IMR-90 (cell line): Measurements from ENCODE around the gene SHE. TPM values are rescaled to one million over a fixed set of nuclear protein-coding genes. Genes with fewer than 3 reads are reported as not detected.

ENCODE experiments used
- ATAC-seq: fragments of 200-7000 bp; cut with Tn5 transposase; 2 replicates; pipeline ENCODE4 v1.9.1; 2020; ENCODE audit warnings: low read depth, mild to moderate bottlenecking, moderate library complexity
- BruUV-seq: library from RNA; stranded (reverse); fragments of 400-500 nt; replicated peaks from 2 replicates; lab custom pipeline; 2021; lab: Mats Ljungman, UMichigan
- CTCF ChIA-PET: fragments of 300-600 bp; formaldehyde crosslinking; extraction: SDS; loops from one replicate; lab custom pipeline; 2021; ENCODE audit warnings: antibody characterized with exemption; lab: Yijun Ruan, JAX
- POLR2A ChIA-PET: fragments of 300-600 bp; sonication (Branson Sonifier 250); formaldehyde crosslinking; loops from one replicate; lab custom pipeline; 2022; ENCODE audit warnings: antibody characterized with exemption; ENCODE audit not compliant: unreplicated experiment; lab: Charles Lee
- DNase-seq: peaks from one replicate; pipeline ENCODE4 v3.0.0; 2013
- H2AFZ ChIP-seq: replicated peaks from 2 replicates; pipeline ENCODE3; 2013; ENCODE audit warnings: low read length, mild to moderate bottlenecking; ENCODE audit not compliant: poor library complexity
- H2AK5ac ChIP-seq: 2 replicates; pipeline ENCODE4 v1.6.1; 2013; ENCODE audit warnings: low read depth, low read length, inconsistent platforms
- H2AK9ac ChIP-seq: replicated peaks from 2 replicates; pipeline ENCODE3; 2013; ENCODE audit warnings: mild to moderate bottlenecking, low read depth, low read length, moderate library complexity; ENCODE audit not compliant: poor library complexity
- H2BK120ac ChIP-seq: 2 replicates; pipeline ENCODE4 v1.6.1; 2013; ENCODE audit warnings: low read depth, low read length, inconsistent platforms
- H2BK15ac ChIP-seq: 3 replicates; pipeline ENCODE4 v1.6.1; 2013; ENCODE audit warnings: low read depth, low read length, inconsistent platforms
- H2BK20ac ChIP-seq: 2 replicates; pipeline ENCODE4 v1.6.1; 2013; ENCODE audit warnings: low read depth, mild to moderate bottlenecking, inconsistent platforms, low read length, moderate library complexity
- H2BK5ac ChIP-seq: 2 replicates; pipeline ENCODE4 v1.6.1; 2013; ENCODE audit warnings: mild to moderate bottlenecking, low read depth, low read length, inconsistent platforms; ENCODE audit not compliant: poor library complexity, severe bottlenecking
- H3K14ac ChIP-seq: replicated peaks from 2 replicates; pipeline ENCODE4 v1.6.1; 2013; ENCODE audit warnings: low read depth, low read length, inconsistent platforms
- H3K18ac ChIP-seq: 2 replicates; pipeline ENCODE4 v1.6.1; 2013; ENCODE audit warnings: low read depth, low read length, control low read depth
- H3K23ac ChIP-seq: 2 replicates; pipeline ENCODE4 v1.6.1; 2013; ENCODE audit warnings: low read depth, low read length, inconsistent platforms
- H3K27ac ChIP-seq: 2 replicates; pipeline ENCODE4 v1.5.1; 2013; ENCODE audit warnings: mild to moderate bottlenecking, control low read depth, low read length; ENCODE audit not compliant: insufficient read depth
- H3K27me3 ChIP-seq: 2 replicates; pipeline ENCODE4 v1.6.1; 2013; ENCODE audit warnings: low read length; ENCODE audit not compliant: control insufficient read depth, insufficient read depth
- H3K36me3 ChIP-seq: 2 replicates; pipeline ENCODE4 v1.6.1; 2013; ENCODE audit warnings: low read length, mixed read lengths; ENCODE audit not compliant: control insufficient read depth, insufficient read depth
- H3K4ac ChIP-seq: 2 replicates; pipeline ENCODE4 v1.6.1; 2013; ENCODE audit warnings: low read depth, low read length, inconsistent platforms
- H3K4me1 ChIP-seq: 2 replicates; pipeline ENCODE4 v1.6.1; 2013; ENCODE audit warnings: low read length, mixed read lengths; ENCODE audit not compliant: control insufficient read depth, insufficient read depth
- H3K4me2 ChIP-seq: 2 replicates; pipeline ENCODE4 v1.6.1; 2013; ENCODE audit warnings: low read depth, mild to moderate bottlenecking, control low read depth, low read length, moderate library complexity
- H3K4me3 ChIP-seq: 2 replicates; pipeline ENCODE4 v1.5.1; 2013; ENCODE audit warnings: low read depth, mild to moderate bottlenecking, control low read depth, low read length, moderate library complexity; ENCODE audit not compliant: insufficient read depth
- H3K56ac ChIP-seq: 2 replicates; pipeline ENCODE4 v1.6.1; 2013; ENCODE audit warnings: low read length, inconsistent platforms; ENCODE audit not compliant: insufficient read depth; ENCODE audit errors: extremely low read depth
- H3K79me1 ChIP-seq, 2 experiments: 2 replicates each; pipeline ENCODE4 v1.6.1; 2013; ENCODE audit warnings: low read length in 2 of 2, inconsistent platforms in 1 of 2, low read depth in 1 of 2
- H3K9ac ChIP-seq: 2 replicates; pipeline ENCODE4 v1.6.1; 2013; ENCODE audit warnings: low read depth, low read length, control low read depth
- H3K9me1 ChIP-seq: 2 replicates; pipeline ENCODE4 v1.6.1; 2013; ENCODE audit warnings: low read length, inconsistent platforms; ENCODE audit not compliant: insufficient read depth
- H3K9me3 ChIP-seq: 2 replicates; pipeline ENCODE4 v1.6.1; 2013; ENCODE audit warnings: low read length; ENCODE audit not compliant: control insufficient read depth, insufficient read depth
- H4K20me1 ChIP-seq: 2 replicates; pipeline ENCODE4 v1.6.1; 2013; ENCODE audit warnings: low read length, inconsistent platforms; ENCODE audit not compliant: insufficient read depth
- H4K5ac ChIP-seq: 2 replicates; pipeline ENCODE4 v1.6.1; 2013; ENCODE audit warnings: mild to moderate bottlenecking, low read depth, low read length, control low read depth
- H4K8ac ChIP-seq, 2 experiments: 2 replicates each; pipeline ENCODE4 v1.6.1; 2013; ENCODE audit warnings: low read depth in 2 of 2, low read length in 2 of 2, control low read depth in 1 of 2, inconsistent platforms in 1 of 2
- H4K91ac ChIP-seq: 2 replicates; pipeline ENCODE4 v1.6.1; 2013; ENCODE audit warnings: low read depth, low read length, inconsistent platforms; ENCODE audit not compliant: insufficient read depth
- BHLHE40 ChIP-seq: fragments of 150-350 bp; IDR thresholded peaks from 2 replicates; pipeline ENCODE4 v1.6.1; 2016; ENCODE audit warnings: mild to moderate bottlenecking, low read depth, low read length
- CEBPB ChIP-seq: IDR thresholded peaks from 2 replicates; pipeline ENCODE4 v1.6.1; 2012; ENCODE audit warnings: low read depth, low read length, improper control_type of control experiment
- ELK1 ChIP-seq: fragments of 150-350 bp; IDR thresholded peaks from 2 replicates; pipeline ENCODE4 v1.6.1; 2016; ENCODE audit warnings: low read depth, mild to moderate bottlenecking, low read length, moderate library complexity, borderline replicate concordance
- FOS ChIP-seq: fragments of 150-350 bp; IDR thresholded peaks from 2 replicates; pipeline ENCODE4 v1.6.1; 2016; ENCODE audit warnings: low read depth, low read length
- MAFK ChIP-seq: IDR thresholded peaks from 2 replicates; pipeline ENCODE4 v1.6.1; 2012; ENCODE audit warnings: low read depth, low read length, improper control_type of control experiment
- MAZ ChIP-seq: IDR thresholded peaks from 2 replicates; pipeline ENCODE4 v1.6.1; 2012; ENCODE audit warnings: low read depth, mild to moderate bottlenecking, low read length, improper control_type of control experiment, moderate library complexity, borderline replicate concordance
- NFE2L2 ChIP-seq: fragments of 150-350 bp; IDR thresholded peaks from 2 replicates; pipeline ENCODE4 v1.6.1; 2016; ENCODE audit warnings: low read depth, mild to moderate bottlenecking, low read length
- RAD21 ChIP-seq: IDR thresholded peaks from 2 replicates; pipeline ENCODE4 v1.6.1; 2012; ENCODE audit warnings: low read length, improper control_type of control experiment
- RCOR1 ChIP-seq: IDR thresholded peaks from 2 replicates; pipeline ENCODE4 v1.6.1; 2012; ENCODE audit warnings: mild to moderate bottlenecking, low read length, improper control_type of control experiment; ENCODE audit not compliant: insufficient replicate concordance
- SMC3 ChIP-seq: fragments of 150-350 bp; IDR thresholded peaks from 2 replicates; pipeline ENCODE4 v1.6.1; 2016; ENCODE audit warnings: low read depth, mild to moderate bottlenecking, antibody characterized with exemption, low read length, moderate library complexity
- USF2 ChIP-seq: fragments of 150-350 bp; IDR thresholded peaks from 2 replicates; pipeline ENCODE4 v1.6.1; 2017; ENCODE audit warnings: mild to moderate bottlenecking, antibody characterized with exemption, low read length, low read depth
- whole genome bisulfite sequencing, 2 experiments: methylation state at CpG; one replicate each; pipeline versions ENCODE4 v1.1.5 to v1.1.7; 2013; ENCODE audit warnings: missing lambda C conversion rate in 2 of 2; ENCODE audit not compliant: insufficient read length in 1 of 2; ENCODE audit errors: extremely low coverage in 2 of 2; 5-methylcytosine and 5-hydroxymethylcytosine counted together
- dilution Hi-C: fragments of 300-500 bp; cut with HindIII; formaldehyde crosslinking; loops from one replicate; pipeline ENCODE4 v1.14.3; 2018; ENCODE audit warnings: low sequenced_read_pairs; ENCODE audit not compliant: unreplicated experiment
- in situ Hi-C: fragments of 300-500 bp; cut with MboI; formaldehyde crosslinking; loops from 3 replicates; pipeline ENCODE4 v1.14.3; 2019; ENCODE audit warnings: low sequenced_read_pairs, inconsistent platforms, mixed read lengths
- intact Hi-C: fragments of 100-400 bp; cut with micrococcal nuclease; formaldehyde crosslinking; loops from 2 replicates; pipeline ENCODE4 v1.10.0; 2022
- polyA plus RNA-seq, 3 experiments: library from polyadenylated mRNA; depleted of rRNA; stranded (reverse); fragments of >200 nt; gene quantifications; 2 replicates each; pipeline ENCODE4 v1.2.3, GENCODE V29; 2012; ENCODE audit warnings: low replicate concordance in 1 of 3
- total RNA-seq: library from RNA; depleted of rRNA; stranded (reverse); fragments of >200 nt; gene quantifications from 2 replicates; pipeline ENCODE4 v1.2.3, GENCODE V29; 2012

The SHE gene
- total and polyA plus RNA-seq, 2 of the 4 experiments (the other 2 are of a cell fraction): not detected

GRCh38 chr1:154440036-154440804 lies 62.0 kb downstream of the SHE start:
- Histone ChIP-seq H3K27me3 (peaks cover 17% of the 10 kb centered on the region), H3K9me3 (no peaks in the 10 kb centered on the region), H3K4me2 (no peak overlapping the region), H3K4me1 (peaks cover 13% of the 10 kb centered on the region), H3K4me3 (no peak overlapping the region), H2AK9ac (no peak overlapping the region), H3K4ac (no peak overlapping the region), H2BK15ac (no peak overlapping the region), H2AFZ (no peak overlapping the region), H3K9ac (no peak overlapping the region), H3K79me1 (no peaks in the 10 kb centered on the region), H2AK5ac (no peak overlapping the region), H3K14ac (no peak overlapping the region), H3K23ac (no peak overlapping the region), H4K8ac (no peak overlapping the region), H2BK5ac (no peak overlapping the region), H3K18ac (no peak overlapping the region), H3K36me3 (peaks cover 33% of the 10 kb centered on the region), H3K27ac (no peak overlapping the region), H4K20me1 (peaks cover 16% of the 10 kb centered on the region; the same call in 1 of the 2 replicates), H3K56ac (no peak overlapping the region), H4K5ac (no peak overlapping the region), H4K91ac (no peak overlapping the region), H2BK20ac (no peak overlapping the region), H2BK120ac (no peak overlapping the region), H3K9me1 (peaks cover 7% of the 10 kb centered on the region; the same call in 1 of the 2 replicates)
- dilution Hi-C loops (no loop called here), in situ Hi-C loops (no loop called here), intact Hi-C loops (loop anchor here (10.0 kb wide), 1 partner anchor 165 kb away; the partner anchor contains the start of gene HAX1)
- ChIA-PET CTCF (no interaction called here), POLR2A (no interaction called here)
- no TSS peak for BruUV-seq
- ATAC-seq (no peak), DNase-seq (no peak)
- TF ChIP-seq ELK1 (no peak), MAFK (no peak), FOS (no peak), MAZ (no peak), USF2 (no peak), NFE2L2 (no peak), SMC3 (no peak), CEBPB (no peak), RAD21 (no peak), BHLHE40 (no peak), RCOR1 (no peak)
- WGBS, 2 experiments: no CpG with 5 or more reads among the region's 6 CpGs
